ENCODE measurements around the gene ATP2B2.

The ATP2B2 gene

GRCh38 chr3:10522646-10523303, 17.4 kb upstream of the ATP2B2 start (continued):
- TF ChIP-seq ZNF70 (CRISPR knock-in tag; IDR thresholded peaks at IDR 0.05) (no peak), ZNF8 (CRISPR knock-in tag; IDR thresholded peaks at IDR 0.05) (no peak)

- no peak for TF ChIP-seq ARNTL (CRISPR knock-in tag; IDR thresholded peaks at IDR 0.05; ENCODE audit: borderline replicate concordance, low read depth)
- no peak for TF ChIP-seq RARB (CRISPR knock-in tag; IDR thresholded peaks at IDR 0.05)
- TF ChIP-seq ESRRG (CRISPR knock-in tag; IDR thresholded peaks at IDR 0.05), result no peak
- TF ChIP-seq, protein P1, sequence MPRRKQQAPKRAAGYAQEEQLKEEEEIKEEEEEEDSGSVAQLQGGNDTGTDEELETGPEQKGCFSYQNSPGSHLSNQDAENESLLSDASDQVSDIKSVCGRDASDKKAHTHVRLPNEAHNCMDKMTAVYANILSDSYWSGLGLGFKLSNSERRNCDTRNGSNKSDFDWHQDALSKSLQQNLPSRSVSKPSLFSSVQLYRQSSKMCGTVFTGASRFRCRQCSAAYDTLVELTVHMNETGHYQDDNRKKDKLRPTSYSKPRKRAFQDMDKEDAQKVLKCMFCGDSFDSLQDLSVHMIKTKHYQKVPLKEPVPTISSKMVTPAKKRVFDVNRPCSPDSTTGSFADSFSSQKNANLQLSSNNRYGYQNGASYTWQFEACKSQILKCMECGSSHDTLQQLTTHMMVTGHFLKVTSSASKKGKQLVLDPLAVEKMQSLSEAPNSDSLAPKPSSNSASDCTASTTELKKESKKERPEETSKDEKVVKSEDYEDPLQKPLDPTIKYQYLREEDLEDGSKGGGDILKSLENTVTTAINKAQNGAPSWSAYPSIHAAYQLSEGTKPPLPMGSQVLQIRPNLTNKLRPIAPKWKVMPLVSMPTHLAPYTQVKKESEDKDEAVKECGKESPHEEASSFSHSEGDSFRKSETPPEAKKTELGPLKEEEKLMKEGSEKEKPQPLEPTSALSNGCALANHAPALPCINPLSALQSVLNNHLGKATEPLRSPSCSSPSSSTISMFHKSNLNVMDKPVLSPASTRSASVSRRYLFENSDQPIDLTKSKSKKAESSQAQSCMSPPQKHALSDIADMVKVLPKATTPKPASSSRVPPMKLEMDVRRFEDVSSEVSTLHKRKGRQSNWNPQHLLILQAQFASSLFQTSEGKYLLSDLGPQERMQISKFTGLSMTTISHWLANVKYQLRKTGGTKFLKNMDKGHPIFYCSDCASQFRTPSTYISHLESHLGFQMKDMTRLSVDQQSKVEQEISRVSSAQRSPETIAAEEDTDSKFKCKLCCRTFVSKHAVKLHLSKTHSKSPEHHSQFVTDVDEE (CRISPR knock-in tag; IDR thresholded peaks at IDR 0.05), result no peak
- TF ChIP-seq GLIS3 (CRISPR knock-in tag; IDR thresholded peaks at IDR 0.05), result no peak
- no peak for TF ChIP-seq ISL1 (CRISPR knock-in tag; IDR thresholded peaks at IDR 0.05)
- TF ChIP-seq CSDC2 (CRISPR knock-in tag; IDR thresholded peaks at IDR 0.05), result no peak
- TF ChIP-seq, protein P2, sequence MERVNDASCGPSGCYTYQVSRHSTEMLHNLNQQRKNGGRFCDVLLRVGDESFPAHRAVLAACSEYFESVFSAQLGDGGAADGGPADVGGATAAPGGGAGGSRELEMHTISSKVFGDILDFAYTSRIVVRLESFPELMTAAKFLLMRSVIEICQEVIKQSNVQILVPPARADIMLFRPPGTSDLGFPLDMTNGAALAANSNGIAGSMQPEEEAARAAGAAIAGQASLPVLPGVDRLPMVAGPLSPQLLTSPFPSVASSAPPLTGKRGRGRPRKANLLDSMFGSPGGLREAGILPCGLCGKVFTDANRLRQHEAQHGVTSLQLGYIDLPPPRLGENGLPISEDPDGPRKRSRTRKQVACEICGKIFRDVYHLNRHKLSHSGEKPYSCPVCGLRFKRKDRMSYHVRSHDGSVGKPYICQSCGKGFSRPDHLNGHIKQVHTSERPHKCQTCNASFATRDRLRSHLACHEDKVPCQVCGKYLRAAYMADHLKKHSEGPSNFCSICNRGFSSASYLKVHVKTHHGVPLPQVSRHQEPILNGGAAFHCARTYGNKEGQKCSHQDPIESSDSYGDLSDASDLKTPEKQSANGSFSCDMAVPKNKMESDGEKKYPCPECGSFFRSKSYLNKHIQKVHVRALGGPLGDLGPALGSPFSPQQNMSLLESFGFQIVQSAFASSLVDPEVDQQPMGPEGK (CRISPR knock-in tag; IDR thresholded peaks at IDR 0.05; ENCODE audit: borderline replicate concordance), result no peak
- no peak for TF ChIP-seq TCF4 (CRISPR knock-in tag; IDR thresholded peaks at IDR 0.05; ENCODE audit: borderline replicate concordance)
- TF ChIP-seq ZNF565 (CRISPR knock-in tag; conservative IDR thresholded peaks at IDR 0.05; ENCODE audit: low read depth), result no peak
- TF ChIP-seq PPARA (CRISPR knock-in tag; IDR thresholded peaks at IDR 0.05; ENCODE audit: borderline replicate concordance), result no peak
- TF ChIP-seq, protein P3, sequence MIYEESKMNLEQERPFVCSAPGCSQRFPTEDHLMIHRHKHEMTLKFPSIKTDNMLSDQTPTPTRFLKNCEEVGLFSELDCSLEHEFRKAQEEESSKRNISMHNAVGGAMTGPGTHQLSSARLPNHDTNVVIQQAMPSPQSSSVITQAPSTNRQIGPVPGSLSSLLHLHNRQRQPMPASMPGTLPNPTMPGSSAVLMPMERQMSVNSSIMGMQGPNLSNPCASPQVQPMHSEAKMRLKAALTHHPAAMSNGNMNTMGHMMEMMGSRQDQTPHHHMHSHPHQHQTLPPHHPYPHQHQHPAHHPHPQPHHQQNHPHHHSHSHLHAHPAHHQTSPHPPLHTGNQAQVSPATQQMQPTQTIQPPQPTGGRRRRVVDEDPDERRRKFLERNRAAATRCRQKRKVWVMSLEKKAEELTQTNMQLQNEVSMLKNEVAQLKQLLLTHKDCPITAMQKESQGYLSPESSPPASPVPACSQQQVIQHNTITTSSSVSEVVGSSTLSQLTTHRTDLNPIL (CRISPR knock-in tag; IDR thresholded peaks at IDR 0.05; ENCODE audit: low read depth), result no peak
- no peak for TF ChIP-seq BACH2 (CRISPR knock-in tag; IDR thresholded peaks at IDR 0.05; ENCODE audit: borderline replicate concordance)
- TF ChIP-seq TOX (CRISPR knock-in tag; IDR thresholded peaks at IDR 0.05; ENCODE audit: borderline replicate concordance), result no peak
- TF ChIP-seq ZFP30 (CRISPR knock-in tag; IDR thresholded peaks at IDR 0.05), result no peak
- TF ChIP-seq, protein P4, sequence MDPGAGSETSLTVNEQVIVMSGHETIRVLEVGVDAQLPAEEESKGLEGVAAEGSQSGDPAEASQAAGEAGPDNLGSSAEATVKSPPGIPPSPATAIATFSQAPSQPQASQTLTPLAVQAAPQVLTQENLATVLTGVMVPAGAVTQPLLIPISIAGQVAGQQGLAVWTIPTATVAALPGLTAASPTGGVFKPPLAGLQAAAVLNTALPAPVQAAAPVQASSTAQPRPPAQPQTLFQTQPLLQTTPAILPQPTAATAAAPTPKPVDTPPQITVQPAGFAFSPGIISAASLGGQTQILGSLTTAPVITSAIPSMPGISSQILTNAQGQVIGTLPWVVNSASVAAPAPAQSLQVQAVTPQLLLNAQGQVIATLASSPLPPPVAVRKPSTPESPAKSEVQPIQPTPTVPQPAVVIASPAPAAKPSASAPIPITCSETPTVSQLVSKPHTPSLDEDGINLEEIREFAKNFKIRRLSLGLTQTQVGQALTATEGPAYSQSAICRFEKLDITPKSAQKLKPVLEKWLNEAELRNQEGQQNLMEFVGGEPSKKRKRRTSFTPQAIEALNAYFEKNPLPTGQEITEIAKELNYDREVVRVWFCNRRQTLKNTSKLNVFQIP (CRISPR knock-in tag; IDR thresholded peaks at IDR 0.05; ENCODE audit: borderline replicate concordance, low read depth), result no peak
- TF ChIP-seq SNAI2 (CRISPR knock-in tag; IDR thresholded peaks at IDR 0.05), result no peak
- TF ChIP-seq ZFP3 (CRISPR knock-in tag; IDR thresholded peaks at IDR 0.05), result no peak
- TF ChIP-seq OSR1 (CRISPR knock-in tag; IDR thresholded peaks at IDR 0.05), result no peak
Measured at GRCh38 chr3:10521772-10522441, 16.5 kb upstream of the ATP2B2 start.

DNA sequence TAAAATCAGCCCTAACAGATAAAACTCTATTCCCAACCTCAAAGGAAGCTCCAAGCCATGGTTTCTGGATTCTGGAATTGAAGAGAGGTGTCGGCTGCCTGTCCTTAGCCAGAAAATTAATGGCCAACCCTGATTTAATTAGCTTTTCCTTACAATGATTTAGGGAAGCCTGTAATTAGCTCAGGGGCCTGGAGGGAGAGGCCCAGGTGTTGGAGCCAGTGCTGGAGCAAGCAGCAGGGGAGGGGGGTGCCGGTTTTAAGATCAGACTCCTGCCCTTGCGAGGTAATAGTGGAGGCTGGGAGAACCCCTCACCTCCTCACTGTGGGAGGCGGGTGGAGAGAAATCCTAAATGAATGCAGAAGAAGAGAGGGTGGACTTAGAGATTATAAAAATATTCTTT, 14.7 kb upstream of the ATP2B2 start:
- TF ChIP-seq BACH2 (CRISPR knock-in tag; IDR thresholded peaks at IDR 0.05; ENCODE audit: borderline replicate concordance) (no peak), RARB (CRISPR knock-in tag; IDR thresholded peaks at IDR 0.05) (no peak), ZFP30 (CRISPR knock-in tag; IDR thresholded peaks at IDR 0.05) (no peak), SNAI2 (CRISPR knock-in tag; IDR thresholded peaks at IDR 0.05) (no peak), ARNTL (CRISPR knock-in tag; IDR thresholded peaks at IDR 0.05; ENCODE audit: borderline replicate concordance, low read depth) (no peak), PPARA (CRISPR knock-in tag; IDR thresholded peaks at IDR 0.05; ENCODE audit: borderline replicate concordance) (no peak), ZFP3 (CRISPR knock-in tag; IDR thresholded peaks at IDR 0.05) (no peak), ESRRG (CRISPR knock-in tag; IDR thresholded peaks at IDR 0.05) (no peak), GLIS3 (CRISPR knock-in tag; IDR thresholded peaks at IDR 0.05) (no peak), ZNF8 (CRISPR knock-in tag; IDR thresholded peaks at IDR 0.05) (no peak), OSR1 (CRISPR knock-in tag; IDR thresholded peaks at IDR 0.05) (no peak), TCF4 (CRISPR knock-in tag; IDR thresholded peaks at IDR 0.05; ENCODE audit: borderline replicate concordance) (no peak), TOX (CRISPR knock-in tag; IDR thresholded peaks at IDR 0.05; ENCODE audit: borderline replicate concordance) (no peak)
- TF ChIP-seq, protein P3 (CRISPR knock-in tag; IDR thresholded peaks at IDR 0.05; ENCODE audit: low read depth), result no peak
- ATAC-seq, result no peak

More at GRCh38 chr3:10521772-10522441, 16.5 kb upstream of the ATP2B2 start:
- ATAC-seq, result no peak

Data from SK-N-SH treated with all-trans-retinoic acid at 6 μM for 48 hours (cell line).